ENCODE data around the gene PACRG. TPM values are rescaled to one million over a fixed set of nuclear protein-coding genes. Genes with fewer than 3 reads are reported as not detected.

Gene PACRG
- total RNA-seq, 1 donor = under 0.01 TPM

DNA sequence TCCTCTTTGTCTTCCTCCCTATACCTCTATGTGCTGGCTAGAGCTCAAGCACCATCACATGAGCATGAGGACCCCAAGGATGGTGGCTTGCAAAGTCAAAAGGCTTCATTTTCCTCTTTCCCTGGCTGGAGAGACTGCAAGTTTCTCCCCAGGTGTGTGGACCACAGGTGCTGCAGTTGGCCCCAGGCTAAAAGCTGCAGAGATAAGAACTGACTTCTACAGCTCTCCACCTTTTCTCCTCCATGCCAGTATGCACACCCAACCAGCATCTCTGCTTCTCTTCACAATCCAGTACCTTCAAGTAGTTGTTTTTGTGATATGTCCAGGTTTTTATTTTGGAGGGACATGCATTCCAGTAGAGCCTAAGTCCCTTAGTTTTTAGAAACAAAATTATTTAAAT, 29.3 kb upstream of the PACRG start:
- TF ChIP-seq, protein P1, sequence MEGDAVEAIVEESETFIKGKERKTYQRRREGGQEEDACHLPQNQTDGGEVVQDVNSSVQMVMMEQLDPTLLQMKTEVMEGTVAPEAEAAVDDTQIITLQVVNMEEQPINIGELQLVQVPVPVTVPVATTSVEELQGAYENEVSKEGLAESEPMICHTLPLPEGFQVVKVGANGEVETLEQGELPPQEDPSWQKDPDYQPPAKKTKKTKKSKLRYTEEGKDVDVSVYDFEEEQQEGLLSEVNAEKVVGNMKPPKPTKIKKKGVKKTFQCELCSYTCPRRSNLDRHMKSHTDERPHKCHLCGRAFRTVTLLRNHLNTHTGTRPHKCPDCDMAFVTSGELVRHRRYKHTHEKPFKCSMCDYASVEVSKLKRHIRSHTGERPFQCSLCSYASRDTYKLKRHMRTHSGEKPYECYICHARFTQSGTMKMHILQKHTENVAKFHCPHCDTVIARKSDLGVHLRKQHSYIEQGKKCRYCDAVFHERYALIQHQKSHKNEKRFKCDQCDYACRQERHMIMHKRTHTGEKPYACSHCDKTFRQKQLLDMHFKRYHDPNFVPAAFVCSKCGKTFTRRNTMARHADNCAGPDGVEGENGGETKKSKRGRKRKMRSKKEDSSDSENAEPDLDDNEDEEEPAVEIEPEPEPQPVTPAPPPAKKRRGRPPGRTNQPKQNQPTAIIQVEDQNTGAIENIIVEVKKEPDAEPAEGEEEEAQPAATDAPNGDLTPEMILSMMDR (IDR thresholded peaks at IDR 0.05; ENCODE audit: insufficient read depth, low read depth, low read length) = no peak
- H3K4me3 ChIP-seq (ENCODE audit: low read depth, low read length) = no peak overlapping the region
- DNase-seq (ENCODE audit: low read depth) = no peak

GRCh38 chr6:162699961-162700360, 27.8 kb upstream of the PACRG start:
- no peak overlapping the region for H3K4me3 ChIP-seq (ENCODE audit: low read depth, low read length)
- peak; percentile 2 for DNase-seq (ENCODE audit: low read depth)
- TF ChIP-seq, protein P1 (IDR thresholded peaks at IDR 0.05; ENCODE audit: insufficient read depth, low read depth, low read length) = no peak

- TF ChIP-seq, protein P1 (IDR thresholded peaks at IDR 0.05; ENCODE audit: insufficient read depth, low read depth, low read length) = no peak
- no peak for DNase-seq (ENCODE audit: low read depth)
- no peak overlapping the region for H3K4me3 ChIP-seq (ENCODE audit: low read depth, low read length)
Measured at GRCh38 chr6:162700966-162701365, 26.8 kb upstream of the PACRG start.

DNA sequence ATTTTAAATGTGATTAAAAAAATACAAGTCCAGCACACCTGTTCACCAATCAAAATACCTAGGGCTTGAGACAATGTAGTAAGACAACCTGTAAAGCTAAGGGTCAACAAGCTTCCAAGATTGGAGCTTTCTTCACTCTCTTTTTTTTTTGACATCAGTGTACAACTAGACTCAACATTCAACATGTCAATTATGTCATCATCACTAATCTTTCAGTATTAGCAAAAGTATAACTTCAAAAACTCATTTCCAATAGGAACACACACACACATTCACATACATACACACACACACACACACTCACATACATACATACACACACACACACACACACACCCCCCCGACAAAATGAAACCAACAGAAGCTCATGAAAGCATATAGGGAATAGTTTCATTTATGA, 26.2 kb upstream of the PACRG start:
- no peak overlapping the region for H3K4me3 ChIP-seq (ENCODE audit: low read depth, low read length)
- no peak for DNase-seq (ENCODE audit: low read depth)
- TF ChIP-seq, protein P1 (IDR thresholded peaks at IDR 0.05; ENCODE audit: insufficient read depth, low read depth, low read length) = no peak

- no peak overlapping the region for H3K4me3 ChIP-seq (ENCODE audit: low read depth, low read length)
- TF ChIP-seq, protein P1 (IDR thresholded peaks at IDR 0.05; ENCODE audit: insufficient read depth, low read depth, low read length) = no peak
- DNase-seq (ENCODE audit: low read depth) = no peak
Measured at GRCh38 chr6:162702446-162702845, 25.3 kb upstream of the PACRG start.

- DNase-seq (ENCODE audit: low read depth) = no peak
- TF ChIP-seq, protein P1 (IDR thresholded peaks at IDR 0.05; ENCODE audit: insufficient read depth, low read depth, low read length) = no peak
- no peak overlapping the region for H3K4me3 ChIP-seq (ENCODE audit: low read depth, low read length)
Measured at GRCh38 chr6:162704001-162704400, 23.8 kb upstream of the PACRG start.

GRCh38 chr6:162705736-162706135, 22.0 kb upstream of the PACRG start:
- no peak for DNase-seq (ENCODE audit: low read depth)
- TF ChIP-seq, protein P1 (IDR thresholded peaks at IDR 0.05; ENCODE audit: insufficient read depth, low read depth, low read length) = no peak

More at GRCh38 chr6:162705736-162706135, 22.0 kb upstream of the PACRG start:
- H3K4me3 ChIP-seq (ENCODE audit: low read depth, low read length) = no peak overlapping the region

All from fibroblast of villous mesenchyme (primary cell).